CD4-positive, CD25-positive, alpha-beta regulatory T cell (primary cell): ENCODE data around the gene MVD. TPM values are rescaled to one million over a fixed set of nuclear protein-coding genes. Genes with fewer than 3 reads are reported as not detected.
A peak's percentile ranks its signal among the peaks of the same experiment; 100 is the strongest.

Source experiments
- ATAC-seq, 2 donors: fragments of 150-1000 bp; cut with Tn5 transposase; one replicate each; pipeline ENCODE4 v1.10.0; 2021; ENCODE audit warnings: low read depth in 2 of 2, moderate number of reproducible peaks in 2 of 2, moderate library complexity in 1 of 2
- DNase-seq, 3 donors: peaks; one replicate each; pipeline versions ENCODE4 v3.0.0 to v3.0.0-alpha.2; 2012 to 2022; ENCODE audit warnings: mixed read lengths in 1 of 3
- H3K27ac ChIP-seq: one replicate; pipeline ENCODE4 v1.7.0; 2013; ENCODE audit warnings: mild to moderate bottlenecking, low read length; ENCODE audit not compliant: insufficient read depth, poor library complexity, severe bottlenecking
- H3K27me3 ChIP-seq: one replicate; pipeline ENCODE4 v1.7.0; 2013; ENCODE audit warnings: low read length; ENCODE audit not compliant: control insufficient read depth, insufficient read depth
- H3K36me3 ChIP-seq: one replicate; pipeline ENCODE4 v1.7.0; 2013; ENCODE audit warnings: mild to moderate bottlenecking, low read length, moderate library complexity; ENCODE audit not compliant: control insufficient read depth, insufficient read depth
- H3K4me1 ChIP-seq: 2 replicates; pipeline ENCODE4 v1.7.0; 2013; ENCODE audit warnings: mild to moderate bottlenecking, low read length; ENCODE audit not compliant: insufficient read depth, control insufficient read depth, poor library complexity, severe bottlenecking
- H3K4me3 ChIP-seq: one replicate; pipeline ENCODE4 v1.7.0; 2013; ENCODE audit warnings: low read depth, mild to moderate bottlenecking, low read length, moderate library complexity
- H3K9me3 ChIP-seq, 2 experiments: 1 replicate in 1 of 2; 2 replicates in 1 of 2; pipeline ENCODE4 v1.7.0; 2013; ENCODE audit warnings: low read length in 2 of 2, mild to moderate bottlenecking in 1 of 2, moderate library complexity in 1 of 2; ENCODE audit not compliant: control insufficient read depth in 2 of 2
- H3K27ac Mint-ChIP-seq, 3 donors: one replicate each; pipeline ENCODE4 v1.8.0; 2020 to 2022; ENCODE audit warnings: mild to moderate bottlenecking in 3 of 3, mixed read lengths in 3 of 3, moderate library complexity in 2 of 3
- H3K27me3 Mint-ChIP-seq: one replicate; pipeline ENCODE4 v1.8.0; 2022; ENCODE audit warnings: mild to moderate bottlenecking, mixed read lengths
- H3K36me3 Mint-ChIP-seq: one replicate; pipeline ENCODE4 v1.8.0; 2020; ENCODE audit warnings: mixed read lengths
- H3K4me1 Mint-ChIP-seq, 4 donors: one replicate each; pipeline ENCODE4 v1.8.0; 2020 to 2022; ENCODE audit warnings: mixed read lengths in 4 of 4, mild to moderate bottlenecking in 1 of 4
- H3K4me3 Mint-ChIP-seq, 4 donors: one replicate each; pipeline ENCODE4 v1.8.0; 2020 to 2022; ENCODE audit warnings: mild to moderate bottlenecking in 4 of 4, mixed read lengths in 4 of 4, moderate library complexity in 3 of 4
- H3K9me3 Mint-ChIP-seq, 7 donors: one replicate each; pipeline ENCODE4 v1.8.0; 2020 to 2022; ENCODE audit warnings: mixed read lengths in 7 of 7, mild to moderate bottlenecking in 3 of 7, moderate library complexity in 2 of 7
- polyA plus RNA-seq, 4 donors: library from polyadenylated mRNA; unstranded; fragments of 300-500 nt; fragmentation: Illumina TruSeq; gene quantifications; one replicate each; pipeline ENCODE4 v1.2.3, GENCODE V29; 2021
- total RNA-seq: library from RNA; stranded (reverse); gene quantifications from one replicate; pipeline ENCODE4 v1.2.3, GENCODE V29; 2022

MVD gene
- 59.7 TPM for total RNA-seq
- polyA plus RNA-seq, result 10 to 100 TPM; 19.6 to 27.8 (median 21.9) TPM

- Histone ChIP-seq H3K27me3 (no peaks in the 10 kb centered on the region), H3K4me1 (peaks cover 19% of the 10 kb centered on the region), H3K4me3 (peak within 1 kb of the TSS; percentile 59), H3K9me3 (no peaks in the 10 kb centered on the region), H3K27ac (peak within 1 kb of the TSS; percentile 88), H3K36me3 (no peaks in the 10 kb centered on the region)
- DNase-seq, result peak; percentile 95 to 98 (median 95)
- Mint-ChIP-seq H3K9me3 (no peaks in the 10 kb centered on the region), H3K27ac (peak within 1 kb of the TSS; percentile 85 to 96 (median 93)), H3K4me1 (peaks cover 7 to 29% (median 13%) of the 10 kb centered on the region in 4 donors), H3K27me3 (no peaks in the 10 kb centered on the region), H3K36me3 (peaks cover 3% of the 10 kb centered on the region), H3K4me3 (peak within 1 kb of the TSS; percentile 93 to 95 (median 94))
- peak; percentile 98 to 99 for ATAC-seq
Measured at GRCh38 chr16:88662843-88663606, at the start of gene MVD. TSS of gene MVD (minus strand) at chr16:88663091. CDS start at chr16:88663080, 11 bp downstream.

DNA sequence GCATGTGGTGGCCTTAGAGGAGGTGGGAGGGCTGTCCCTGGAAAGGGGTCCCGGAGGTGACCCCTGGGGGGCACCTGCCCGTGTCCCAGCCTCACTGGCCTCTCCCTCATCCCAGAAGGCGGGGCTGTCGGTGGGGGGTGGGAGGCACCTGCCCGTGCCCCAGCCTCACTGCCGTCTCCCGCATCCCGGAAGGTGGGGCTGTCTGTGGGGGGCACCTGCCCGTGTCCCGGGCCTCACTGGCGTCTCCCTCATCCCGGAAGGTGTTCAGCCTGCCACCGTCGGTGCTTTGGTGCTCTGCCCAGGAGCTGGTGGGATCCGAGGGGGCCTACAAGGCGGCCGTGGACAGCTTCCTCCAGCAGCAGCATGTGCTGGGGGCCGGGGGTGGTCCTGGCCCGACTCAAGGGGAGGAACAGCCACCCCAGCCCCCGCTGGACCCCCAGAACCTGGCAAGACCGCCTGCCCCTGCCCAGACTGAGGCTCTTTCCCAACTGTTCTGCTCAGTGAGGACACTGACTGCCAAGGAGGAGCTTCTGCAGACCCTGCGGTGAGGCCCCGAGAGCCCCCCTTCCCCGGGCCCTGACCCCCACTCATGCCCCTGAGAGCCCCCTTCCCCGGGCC, 49.6 kb upstream of the MVD start:
- H3K4me3 Mint-ChIP-seq, result no peak overlapping the region

DNA sequence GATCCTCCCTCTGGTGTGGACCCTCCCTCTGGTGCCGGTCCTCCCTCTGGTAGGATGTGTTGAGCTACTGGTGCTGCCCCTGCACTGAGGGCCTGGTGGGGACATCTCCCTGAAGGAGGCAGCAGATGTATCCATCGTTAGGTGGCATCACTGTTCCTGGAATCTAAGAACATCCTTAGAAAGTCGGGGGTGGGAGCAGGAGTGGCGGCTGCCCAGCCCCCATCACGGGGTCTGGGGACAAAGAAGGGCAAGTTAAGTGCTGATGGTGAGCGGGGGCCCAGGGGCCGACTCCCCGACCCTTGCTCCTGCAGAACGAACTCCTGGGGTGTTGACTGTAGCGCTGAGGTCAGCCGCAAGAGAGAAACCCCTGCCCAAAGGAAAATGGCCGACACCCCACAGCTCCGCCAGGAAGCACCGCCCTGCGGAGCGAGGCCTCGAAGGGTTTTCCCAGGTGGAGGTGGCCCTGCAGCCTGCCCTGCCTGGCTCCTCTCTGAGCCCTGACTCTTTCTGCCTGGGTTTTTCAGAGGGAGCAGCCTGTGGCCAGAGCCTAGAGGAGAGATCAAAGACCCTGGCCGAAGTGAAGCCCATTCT, 49.0 kb upstream of the MVD start:
- ATAC-seq (no peak), DNase-seq (no peak)
- H3K9me3 ChIP-seq, result no peaks in the 10 kb centered on the region
- Mint-ChIP-seq H3K4me3 (peak overlapping the region in 1 of 4 donors; percentile 7), H3K27me3 (no peaks in the 10 kb centered on the region), H3K4me1 (peaks cover 5 to 15% (median 7%) of the 10 kb centered on the region in 4 donors), H3K9me3 (no peaks in the 10 kb centered on the region), H3K27ac (no peak overlapping the region), H3K36me3 (no peaks in the 10 kb centered on the region)
- H3K4me3 ChIP-seq, result no peak overlapping the region
- H3K27me3 ChIP-seq, result no peaks in the 10 kb centered on the region
- H3K36me3 ChIP-seq, result peaks cover 27% of the 10 kb centered on the region
- no peak overlapping the region for H3K27ac ChIP-seq
- H3K4me1 ChIP-seq, result peaks cover 12% of the 10 kb centered on the region

More for the DNA sequence above, 49.6 kb upstream of the MVD start:
- Histone ChIP-seq H3K27me3 (no peaks in the 10 kb centered on the region), H3K4me3 (no peak overlapping the region), H3K9me3 (no peaks in the 10 kb centered on the region), H3K27ac (no peak overlapping the region), H3K4me1 (peaks cover 6% of the 10 kb centered on the region), H3K36me3 (peaks cover 33% of the 10 kb centered on the region)
- Mint-ChIP-seq H3K27me3 (no peaks in the 10 kb centered on the region), H3K9me3 (no peaks in the 10 kb centered on the region), H3K4me1 (peaks cover 0 to 9% (median 1%) of the 10 kb centered on the region in 4 donors), H3K36me3 (peaks cover 5% of the 10 kb centered on the region), H3K27ac (no peak overlapping the region)
- DNase-seq (no peak), ATAC-seq (no peak)

DNA sequence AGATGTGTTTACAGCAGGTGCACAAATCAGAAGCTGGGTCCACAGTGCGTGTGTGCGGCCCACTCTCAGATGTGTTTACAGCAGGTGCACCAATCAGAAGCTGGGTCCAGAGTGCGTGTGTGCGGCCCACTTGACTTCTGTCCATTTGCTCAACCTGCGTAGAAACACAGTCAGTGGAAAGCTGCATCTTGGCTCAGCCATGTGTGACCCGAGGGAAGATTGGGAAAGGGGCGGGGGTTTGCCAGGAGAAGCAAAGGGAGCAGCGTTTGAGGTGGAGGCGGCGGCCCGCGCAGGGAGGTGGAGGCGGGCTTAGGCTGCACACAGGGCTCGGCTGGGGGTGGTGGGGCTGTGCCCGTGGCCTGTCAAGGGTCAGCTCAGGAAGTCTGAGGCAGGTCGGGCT, 47.7 kb upstream of the MVD start:
- Mint-ChIP-seq H3K4me3 (peak overlapping the region in 1 of 4 donors; percentile 79), H3K9me3 (no peaks in the 10 kb centered on the region), H3K27me3 (no peaks in the 10 kb centered on the region), H3K36me3 (no peaks in the 10 kb centered on the region), H3K4me1 (peaks cover 5 to 17% (median 7%) of the 10 kb centered on the region in 4 donors), H3K27ac (peak overlapping the region in 1 of 3 donors; percentile 62)
- peaks cover 15% of the 10 kb centered on the region for H3K36me3 ChIP-seq
- H3K4me3 ChIP-seq, result no peak overlapping the region
- DNase-seq (no peak), ATAC-seq (no peak)
- H3K27ac ChIP-seq, result no peak overlapping the region
- H3K4me1 ChIP-seq, result peaks cover 17% of the 10 kb centered on the region
- no peaks in the 10 kb centered on the region for H3K27me3 ChIP-seq
- H3K9me3 ChIP-seq, result no peaks in the 10 kb centered on the region

DNA sequence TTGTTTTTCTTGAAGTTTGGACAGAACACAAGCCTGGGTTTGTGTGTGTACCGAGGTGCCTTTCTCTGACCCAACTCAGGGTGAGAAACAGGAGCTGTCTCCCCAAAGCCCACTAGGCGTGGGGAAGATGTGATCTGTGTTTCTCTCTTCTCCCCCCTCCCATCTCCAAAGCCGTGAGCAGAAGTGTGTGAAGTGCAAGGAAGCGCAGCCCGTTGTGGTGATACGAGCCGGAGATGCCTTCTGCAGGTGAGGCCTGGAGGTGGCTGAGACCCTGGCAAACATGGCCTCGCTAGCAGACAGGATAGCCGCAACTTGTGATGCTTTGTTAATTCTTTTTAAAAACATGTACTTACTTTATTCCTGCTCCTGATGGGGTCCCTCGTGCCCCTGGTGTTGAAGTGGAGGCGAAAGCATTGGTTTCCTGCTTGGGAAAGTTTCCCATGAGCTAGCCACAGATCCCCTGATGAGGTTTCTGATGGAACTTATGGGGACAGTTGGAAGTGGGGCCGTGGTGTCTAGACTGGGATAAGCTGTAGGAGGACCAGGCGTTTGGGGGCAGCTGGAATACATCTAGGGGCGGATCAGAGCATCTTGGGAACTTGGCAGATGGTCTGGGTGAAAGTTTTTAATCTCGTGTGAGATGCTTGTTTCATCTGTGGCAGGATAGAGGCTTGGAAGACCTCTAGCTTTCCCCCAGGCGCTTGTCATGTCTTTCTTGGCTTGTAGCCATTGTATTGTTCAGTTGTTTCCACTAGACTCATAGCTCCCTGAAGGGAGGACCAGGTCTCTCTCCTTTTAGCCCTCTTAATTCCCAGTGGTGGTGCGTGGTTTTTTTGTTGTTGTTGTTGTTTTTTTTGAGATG, 44.3 kb upstream of the MVD start:
- H3K36me3 Mint-ChIP-seq, result peaks cover 5% of the 10 kb centered on the region
- H3K4me3 Mint-ChIP-seq, result peak overlapping the region; percentile 12 to 92 (median 80)
- Histone ChIP-seq H3K27me3 (no peaks in the 10 kb centered on the region), H3K4me3 (peak overlapping the region; percentile 80), H3K4me1 (peaks cover 49% of the 10 kb centered on the region), H3K27ac (peak overlapping the region; percentile 92), H3K9me3 (no peaks in the 10 kb centered on the region), H3K36me3 (no peaks in the 10 kb centered on the region)
- H3K27ac Mint-ChIP-seq, result peak overlapping the region; percentile 43 to 90 (median 86)
- H3K9me3 Mint-ChIP-seq, result peaks cover 0 to 1% (median 0%) of the 10 kb centered on the region in 7 donors
- DNase-seq (no peak), ATAC-seq (no peak)
- peaks cover 6 to 48% (median 19%) of the 10 kb centered on the region in 4 donors for H3K4me1 Mint-ChIP-seq
- peaks cover 5% of the 10 kb centered on the region for H3K27me3 Mint-ChIP-seq

DNA sequence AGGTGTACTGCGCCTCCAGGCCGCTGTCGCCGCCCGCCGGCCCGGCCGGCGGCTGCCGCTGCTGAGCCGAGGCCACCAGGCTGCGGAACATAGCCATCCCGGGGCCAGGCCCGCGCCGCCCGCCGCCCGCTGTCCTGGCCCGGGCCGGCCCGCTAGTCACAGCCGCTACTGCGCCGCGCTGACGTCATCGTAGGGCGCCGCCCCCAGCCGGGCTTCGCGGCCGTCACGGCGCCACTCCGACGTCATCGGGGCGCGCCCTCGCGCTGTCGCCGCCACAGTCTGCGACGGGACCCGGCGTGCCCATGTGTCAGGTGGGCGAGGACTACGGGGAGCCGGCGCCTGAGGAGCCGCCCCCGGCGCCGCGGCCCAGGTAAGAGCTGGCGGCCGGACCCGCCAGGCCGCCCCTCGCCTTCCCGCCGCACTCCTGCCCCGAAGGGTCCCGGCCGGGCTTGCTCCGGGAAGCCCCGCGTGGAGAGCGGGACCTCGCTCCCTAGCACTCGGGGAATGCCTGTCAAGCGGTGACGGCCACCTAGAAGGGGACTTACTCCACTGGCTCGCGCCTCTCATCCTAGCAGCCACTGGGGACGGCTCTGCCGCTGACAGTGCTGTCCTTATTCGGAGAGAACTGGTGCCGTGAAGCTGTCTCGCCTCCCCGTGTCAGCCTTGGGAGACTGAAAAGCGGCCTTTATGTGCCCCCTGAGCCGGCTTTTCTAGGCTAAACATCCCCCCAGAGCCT, 43.5 kb upstream of the MVD start, which contains the start of the genes CTU2 and RNF166:
TSS of gene CTU2 (plus strand) at position 275 of the 736 bp plus-strand sequence. CDS start at position 303, 28 bp downstream.
TSS of gene RNF166 (minus strand) at position 180 of the 736 bp plus-strand sequence. CDS start at position 97, 83 bp downstream.
- Histone ChIP-seq H3K9me3 (no peaks in the 10 kb centered on the region), H3K27ac (peak within 1 kb of the TSS; percentile 92), H3K36me3 (no peaks in the 10 kb centered on the region), H3K4me3 (peak within 1 kb of the TSS; percentile 89), H3K4me1 (peaks cover 54% of the 10 kb centered on the region), H3K27me3 (no peaks in the 10 kb centered on the region)
- Mint-ChIP-seq H3K9me3 (peaks cover 0 to 3% (median 0%) of the 10 kb centered on the region in 7 donors), H3K27ac (peak within 1 kb of the TSS; percentile 95 to 98 (median 97)), H3K27me3 (peaks cover 5% of the 10 kb centered on the region), H3K4me1 (peaks cover 6 to 54% (median 19%) of the 10 kb centered on the region in 4 donors), H3K4me3 (peak within 1 kb of the TSS; percentile 94 to 100 (median 96)), H3K36me3 (peaks cover 5% of the 10 kb centered on the region)
- DNase-seq (peak; percentile 91 to 93 (median 91)), ATAC-seq (peak; percentile 69 to 71)
